Transverse colon (tissue), 4 donors: ENCODE measurements around the gene CYFIP2. TPM values are rescaled to one million over a fixed set of nuclear protein-coding genes. Genes with fewer than 3 reads are reported as not detected.

ENCODE experiments used
- DNase-seq: peaks from one replicate; pipeline ENCODE4 v3.0.0-alpha.2; 2019
- H3K27ac ChIP-seq, 4 donors: fragments of 200-600 bp; sonication (generic); 2 replicates each; pipeline ENCODE4 v1.5.1; 2016 to 2018; ENCODE audit warnings: inconsistent platforms in 4 of 4
- H3K27me3 ChIP-seq: fragments of 200-600 bp; sonication (generic); 2 replicates; pipeline ENCODE4 v1.5.1; 2017; ENCODE audit warnings: inconsistent platforms
- H3K36me3 ChIP-seq, 4 donors: fragments of 200-600 bp; sonication (generic); 2 replicates each; pipeline ENCODE4 v1.5.1; 2017 to 2019; ENCODE audit warnings: inconsistent platforms in 4 of 4
- H3K4me1 ChIP-seq, 4 donors: fragments of 200-600 bp; sonication (generic); 2 replicates each; pipeline ENCODE4 v1.5.1; 2017 to 2020; ENCODE audit warnings: inconsistent platforms in 4 of 4
- H3K4me3 ChIP-seq, 4 donors: fragments of 200-600 bp; sonication (generic); 1 replicate in 1 of 4; 2 replicates in 3 of 4; pipeline versions ENCODE4 v1.5.1 to v1.6.1; 2017 to 2019; ENCODE audit warnings: inconsistent platforms in 4 of 4
- H3K9me3 ChIP-seq, 2 donors: fragments of 200-600 bp; sonication (generic); 2 replicates each; pipeline ENCODE4 v1.5.1; 2017 to 2019; ENCODE audit warnings: inconsistent platforms in 2 of 2
- CTCF ChIP-seq, 5 experiments: fragments of 200-600 bp in 3 of 5; fragments of 450-650 bp in 2 of 5; sonication (generic) in 3 of 5; IDR thresholded peaks; 1 replicate in 2 of 5; 2 replicates in 3 of 5; pipeline ENCODE4 v1.5.1; 2016 to 2017; ENCODE audit warnings: antibody characterized with exemption in 5 of 5, inconsistent platforms in 3 of 5, mild to moderate bottlenecking in 2 of 5, moderate library complexity in 1 of 5
- EP300 ChIP-seq: sonication (generic); formaldehyde crosslinking; IDR thresholded peaks from one replicate; pipeline ENCODE4 v1.6.1; 2017; ENCODE audit warnings: antibody characterized with exemption, low read depth
- POLR2A ChIP-seq: fragments of 450-650 bp; IDR thresholded peaks from one replicate; pipeline ENCODE4 v1.6.1; 2016; ENCODE audit warnings: antibody characterized with exemption, mild to moderate bottlenecking, moderate library complexity
- POLR2AphosphoS5 ChIP-seq, 3 donors: sonication (generic); formaldehyde crosslinking; IDR thresholded peaks; one replicate each; pipeline ENCODE4 v1.6.1; 2016; ENCODE audit warnings: antibody characterized with exemption in 3 of 3
- WGBS, 2 donors: methylation state at CpG; one replicate each; pipeline ENCODE4 v1.1.5; 2018; ENCODE audit warnings: low coverage in 1 of 2; 5-methylcytosine and 5-hydroxymethylcytosine counted together
- in situ Hi-C, 4 donors: fragments of 200-750 bp; cut with MboI; loops; one replicate each; pipeline versions ENCODE4 v1.15.0 to v1.15.1; 2017; ENCODE audit warnings: low sequenced_read_pairs in 3 of 4, low pct_ligation_motif_present in 1 of 4, low pct_unique_long_range_greater_than_20kb in 1 of 4
- intact Hi-C: fragments of 100-400 bp; cut with DNase I; formaldehyde crosslinking; loops from one replicate; pipeline ENCODE4 v1.15.1; 2023; ENCODE audit warnings: low total_unique reads
- total RNA-seq, 4 donors: library from RNA; depleted of rRNA; stranded (reverse); fragments of >200 nt; gene quantifications; one replicate each; pipeline ENCODE4 v1.1.0, GENCODE V29; 2016

Gene CYFIP2
- total RNA-seq, 4 donors from 2014 or later, result 34.0 to 134 (median 41.6) TPM

GRCh38 chr5:157356576-157356975 lies 90.7 kb downstream of the CYFIP2 start:
- Histone ChIP-seq H3K36me3 (no peaks in the 10 kb centered on the region), H3K27me3 (no peaks in the 10 kb centered on the region), H3K9me3 (no peaks in the 10 kb centered on the region), H3K27ac (no peak overlapping the region), H3K4me1 (no peaks in the 10 kb centered on the region), H3K4me3 (no peak overlapping the region)
- intact Hi-C loops, result no loop called here
- 83 to 89% methylated on average over 3 of the region's 3 CpGs for WGBS, 2 donors
- TF ChIP-seq POLR2A, result no peak
- no peak for TF ChIP-seq POLR2AphosphoS5 (IDR thresholded peaks at IDR 0.05)
- TF ChIP-seq EP300, result no peak
- no peak for TF ChIP-seq CTCF (IDR thresholded peaks at IDR 0.05)
- no peak for DNase-seq
- in situ Hi-C loops, result no loop called here

- H3K9me3 ChIP-seq, result no peaks in the 10 kb centered on the region
- no peaks in the 10 kb centered on the region for H3K36me3 ChIP-seq
- no peak overlapping the region for H3K27ac ChIP-seq
- H3K4me1 ChIP-seq, result no peaks in the 10 kb centered on the region
- DNase-seq, result no peak
- 77 to 98% methylated on average over 3 to 6 of the region's 6 CpGs for WGBS, 2 donors
- TF ChIP-seq POLR2A, result no peak
- intact Hi-C loops (no loop called here), in situ Hi-C loops (no loop called here)
- H3K27me3 ChIP-seq, result no peaks in the 10 kb centered on the region
- H3K4me3 ChIP-seq, result no peak overlapping the region
Observed at GRCh38 chr5:157357823-157358222, 91.9 kb downstream of the CYFIP2 start.

DNA sequence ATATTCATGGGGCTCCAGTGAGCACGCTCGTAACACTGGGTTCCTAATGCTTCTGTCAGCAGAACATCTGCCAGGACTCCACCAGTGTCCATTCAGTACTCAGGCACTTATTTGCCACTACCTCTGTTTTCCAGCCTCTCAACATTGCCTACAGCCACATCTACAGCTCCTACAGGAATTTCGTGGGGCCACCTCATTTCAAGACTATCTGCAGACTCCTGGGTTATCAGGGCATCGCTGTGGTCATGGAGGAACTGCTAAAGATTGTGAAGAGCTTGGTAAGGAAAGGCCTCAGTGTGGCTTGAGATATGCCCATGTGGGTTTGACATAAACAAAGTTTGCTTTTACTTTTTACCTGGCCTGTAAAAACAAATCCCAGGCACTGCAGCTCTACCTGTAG lies 92.9 kb downstream of the CYFIP2 start:
- in situ Hi-C loops, result no loop called here
- Histone ChIP-seq H3K36me3 (no peaks in the 10 kb centered on the region), H3K27ac (no peak overlapping the region), H3K4me1 (no peaks in the 10 kb centered on the region), H3K9me3 (no peaks in the 10 kb centered on the region), H3K27me3 (no peaks in the 10 kb centered on the region), H3K4me3 (no peak overlapping the region)
- WGBS, 2 donors, result 98 to 100% methylated on average over 1 to 4 of the region's 4 CpGs
- no peak for TF ChIP-seq POLR2A
- no peak for TF ChIP-seq EP300
- no peak for TF ChIP-seq POLR2AphosphoS5 (IDR thresholded peaks at IDR 0.05)
- no peak for TF ChIP-seq CTCF (IDR thresholded peaks at IDR 0.05)
- intact Hi-C loops, result no loop called here
- DNase-seq, result no peak

DNA sequence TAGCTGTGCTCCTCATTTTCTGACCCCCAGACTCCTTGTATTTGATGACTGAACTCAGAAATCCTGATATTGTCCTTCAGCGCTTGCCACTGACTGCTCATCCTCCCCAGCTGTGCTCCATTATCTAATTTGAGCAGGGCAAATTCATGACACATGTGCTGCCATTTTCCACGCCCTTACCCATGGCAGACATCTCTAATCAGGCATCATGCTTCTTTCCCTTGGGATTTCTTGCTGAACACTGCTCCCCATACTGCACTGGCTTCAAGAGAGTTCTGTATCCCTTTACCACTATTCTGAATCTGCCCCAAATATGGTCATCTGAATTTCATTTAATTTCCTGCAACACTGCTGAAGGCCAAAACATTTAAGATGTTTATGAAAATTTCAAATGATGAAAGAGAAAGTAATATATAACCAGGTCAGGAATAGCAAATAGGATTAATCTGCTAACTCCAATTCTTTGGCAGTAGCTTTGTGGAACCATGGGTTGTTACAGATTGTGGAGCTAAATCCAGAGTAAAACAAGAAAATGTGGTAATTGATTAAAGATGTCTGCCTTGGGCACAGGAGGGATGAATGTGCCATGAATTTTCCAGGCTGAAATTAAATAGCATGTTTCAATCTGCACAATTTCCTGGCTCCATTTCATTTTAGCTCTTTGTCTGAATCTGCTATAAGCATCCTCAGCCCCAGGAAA lies 93.6 kb downstream of the CYFIP2 start:
- Histone ChIP-seq H3K4me1 (no peaks in the 10 kb centered on the region), H3K9me3 (no peaks in the 10 kb centered on the region), H3K4me3 (no peak overlapping the region), H3K27me3 (no peaks in the 10 kb centered on the region), H3K27ac (no peak overlapping the region), H3K36me3 (no peaks in the 10 kb centered on the region)
- intact Hi-C loops (loop anchor here (10.0 kb wide), 1 partner anchor 115 kb away; no protein-coding TSS in a partner anchor), in situ Hi-C loops (no loop called here)
- no peak for DNase-seq
- TF ChIP-seq POLR2AphosphoS5 (IDR thresholded peaks at IDR 0.05), result no peak
- no peak for TF ChIP-seq EP300
- WGBS, 2 donors, result 90 to 100% methylated on average over 2 of the region's 2 CpGs

GRCh38 chr5:157362012-157362411 lies 96.1 kb downstream of the CYFIP2 start:
- WGBS, 2 donors, result 63 to 83% methylated on average over 2 to 3 of the region's 3 CpGs
- intact Hi-C loops, result loop anchor here (10.0 kb wide), 1 partner anchor 113 kb away; no protein-coding TSS in a partner anchor
- in situ Hi-C loops, result no loop called here
- H3K36me3 ChIP-seq, result no peaks in the 10 kb centered on the region
- no peak overlapping the region for H3K27ac ChIP-seq
- no peak for DNase-seq
- H3K4me1 ChIP-seq, result peaks cover 0 to 8% (median 0%) of the 10 kb centered on the region in 4 donors
- no peaks in the 10 kb centered on the region for H3K9me3 ChIP-seq
- no peaks in the 10 kb centered on the region for H3K27me3 ChIP-seq
- H3K4me3 ChIP-seq, result no peak overlapping the region
- TF ChIP-seq CTCF (IDR thresholded peaks at IDR 0.05) (no peak), POLR2AphosphoS5 (IDR thresholded peaks at IDR 0.05) (no peak), POLR2A (no peak), EP300 (no peak)
